Retinal pigment epithelial cell (primary cell): ENCODE data around the gene ZNF778.

Experiments
- DNase-seq: peaks from one replicate; pipeline ENCODE4 v3.0.0-alpha.2; 2010; ENCODE audit warnings: low read depth
- H3K4me3 ChIP-seq: 2 replicates; pipeline ENCODE4 v1.5.1; 2011; ENCODE audit warnings: mild to moderate bottlenecking, low read length, control low read depth, moderate library complexity
- TF ChIP-seq, protein P1 (sequence below): conservative IDR thresholded peaks from 2 replicates; pipeline ENCODE4 v1.5.1; 2011; ENCODE audit warnings: low read depth, low read length, control low read depth, inconsistent platforms

The ZNF778 gene

DNA sequence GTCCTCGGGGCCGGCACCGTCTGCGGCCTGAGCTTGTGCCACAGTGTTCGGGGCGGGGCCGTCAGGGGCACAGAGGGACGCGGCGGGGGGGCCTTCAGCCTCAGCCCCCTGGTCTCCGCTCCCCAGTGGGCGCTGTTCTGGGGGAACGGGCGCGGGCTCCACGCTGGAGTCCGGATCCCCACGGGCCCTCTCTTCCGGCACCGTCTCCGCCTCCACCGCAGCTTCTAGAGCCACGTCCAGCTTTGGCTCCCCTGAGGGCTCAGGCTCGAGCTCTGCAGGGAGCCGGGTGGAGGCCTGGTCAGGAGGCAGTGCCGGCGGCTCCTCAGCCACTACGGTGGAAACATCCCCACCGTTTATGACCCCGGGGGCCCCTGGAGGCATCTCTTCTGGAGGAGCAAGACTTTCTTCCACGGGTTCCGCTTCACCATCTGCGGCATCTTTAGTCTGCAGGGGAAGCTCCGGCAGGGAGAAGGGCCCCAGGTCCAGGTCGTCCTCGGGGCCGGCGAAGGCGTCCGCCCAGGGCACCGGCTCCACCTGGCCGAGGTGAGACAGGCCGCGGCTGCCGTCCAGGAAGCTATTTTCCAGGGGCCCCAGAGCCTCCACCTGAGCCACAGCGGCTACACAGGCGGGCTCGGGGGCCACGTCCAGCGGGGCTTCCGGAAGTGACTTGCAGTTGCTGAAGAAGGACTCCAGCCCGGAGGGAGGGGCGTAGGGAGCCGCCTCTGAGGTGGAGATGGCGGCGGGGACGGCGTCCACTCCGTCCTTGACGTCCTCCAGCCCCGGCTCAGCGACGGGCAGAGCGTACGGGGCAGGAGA, 62.4 kb downstream of the ZNF778 start:
- DNase-seq: no peak
- TF ChIP-seq, protein P1, sequence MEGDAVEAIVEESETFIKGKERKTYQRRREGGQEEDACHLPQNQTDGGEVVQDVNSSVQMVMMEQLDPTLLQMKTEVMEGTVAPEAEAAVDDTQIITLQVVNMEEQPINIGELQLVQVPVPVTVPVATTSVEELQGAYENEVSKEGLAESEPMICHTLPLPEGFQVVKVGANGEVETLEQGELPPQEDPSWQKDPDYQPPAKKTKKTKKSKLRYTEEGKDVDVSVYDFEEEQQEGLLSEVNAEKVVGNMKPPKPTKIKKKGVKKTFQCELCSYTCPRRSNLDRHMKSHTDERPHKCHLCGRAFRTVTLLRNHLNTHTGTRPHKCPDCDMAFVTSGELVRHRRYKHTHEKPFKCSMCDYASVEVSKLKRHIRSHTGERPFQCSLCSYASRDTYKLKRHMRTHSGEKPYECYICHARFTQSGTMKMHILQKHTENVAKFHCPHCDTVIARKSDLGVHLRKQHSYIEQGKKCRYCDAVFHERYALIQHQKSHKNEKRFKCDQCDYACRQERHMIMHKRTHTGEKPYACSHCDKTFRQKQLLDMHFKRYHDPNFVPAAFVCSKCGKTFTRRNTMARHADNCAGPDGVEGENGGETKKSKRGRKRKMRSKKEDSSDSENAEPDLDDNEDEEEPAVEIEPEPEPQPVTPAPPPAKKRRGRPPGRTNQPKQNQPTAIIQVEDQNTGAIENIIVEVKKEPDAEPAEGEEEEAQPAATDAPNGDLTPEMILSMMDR: no peak
- H3K4me3 ChIP-seq: no peak overlapping the region

DNA sequence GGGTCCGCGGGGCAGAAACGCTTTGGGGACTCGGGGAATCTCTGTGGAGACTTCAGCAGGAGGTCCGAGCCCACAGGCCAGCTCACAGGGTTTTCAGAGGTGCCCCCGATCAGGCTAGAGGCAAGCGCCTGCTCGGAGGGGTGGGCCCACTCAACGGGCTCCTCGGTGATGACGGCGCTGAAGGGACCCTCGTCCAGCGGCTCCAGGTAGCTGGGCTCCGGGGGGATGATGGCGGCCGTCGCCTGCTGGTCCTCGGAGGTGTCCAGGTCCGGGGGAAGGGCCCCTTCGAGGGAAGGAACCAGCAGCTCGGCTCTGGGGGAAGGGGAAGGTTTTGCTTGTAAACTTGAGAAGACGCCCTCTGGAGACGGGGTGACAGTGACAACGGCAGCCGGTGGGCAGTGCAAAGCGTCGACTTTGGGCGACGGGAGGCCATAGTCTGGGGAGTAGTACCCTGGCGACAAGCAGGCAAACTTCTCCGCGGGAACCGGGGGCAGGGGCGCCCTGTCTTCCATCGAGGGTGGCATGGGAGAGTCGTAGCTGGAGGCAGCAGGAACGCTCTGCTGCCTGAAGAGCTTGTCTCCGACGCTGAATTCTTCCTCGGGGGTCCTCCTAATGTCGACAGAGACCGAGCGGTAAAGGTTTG, 63.2 kb downstream of the ZNF778 start:
- DNase-seq: no peak
- TF ChIP-seq, protein P1: no peak
- H3K4me3 ChIP-seq: no peak overlapping the region

DNA sequence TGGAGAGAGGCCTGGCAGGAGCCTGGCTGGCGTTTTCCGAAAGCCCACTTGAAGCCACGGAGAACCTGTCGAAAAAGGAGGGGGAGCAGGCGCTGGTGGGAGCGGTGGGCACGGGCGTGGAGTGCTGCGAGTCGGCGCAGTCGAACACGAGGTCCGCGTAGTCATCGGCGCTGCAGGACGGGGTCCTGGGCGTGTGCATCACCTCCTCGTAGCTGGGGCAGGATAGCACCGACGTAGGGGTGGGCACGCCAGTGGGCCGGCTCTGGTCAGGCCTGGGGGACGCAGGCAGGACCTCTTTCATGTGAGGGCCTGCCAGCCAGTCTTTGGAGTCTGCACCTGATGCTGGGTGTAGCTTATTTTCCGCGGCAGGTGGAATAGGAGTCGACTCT, 63.7 kb downstream of the ZNF778 start:
- TF ChIP-seq, protein P1: no peak
- no peak overlapping the region for H3K4me3 ChIP-seq
- DNase-seq: no peak

DNA sequence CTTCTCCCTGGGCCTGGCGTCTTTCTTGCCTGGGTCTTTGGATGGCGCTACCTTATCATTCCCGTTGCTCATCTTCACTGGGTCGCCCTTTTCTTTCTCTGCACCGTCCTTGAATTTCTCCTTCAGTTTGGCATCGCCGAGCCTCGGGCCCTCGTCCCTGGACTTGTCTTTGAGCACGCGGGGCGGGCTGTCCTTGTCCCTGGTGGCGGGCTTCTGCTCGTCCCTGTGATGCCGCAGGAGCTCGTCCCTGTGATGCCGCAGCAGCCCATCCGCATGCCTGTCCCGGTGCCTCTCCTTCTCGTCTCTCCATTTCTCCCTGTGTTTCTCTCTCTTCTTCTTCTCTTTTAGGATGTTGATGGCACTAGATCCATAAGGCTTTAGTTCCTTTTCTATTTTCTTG, 64.3 kb downstream of the ZNF778 start:
- no peak for DNase-seq
- no peak overlapping the region for H3K4me3 ChIP-seq
- TF ChIP-seq, protein P1: no peak

DNA sequence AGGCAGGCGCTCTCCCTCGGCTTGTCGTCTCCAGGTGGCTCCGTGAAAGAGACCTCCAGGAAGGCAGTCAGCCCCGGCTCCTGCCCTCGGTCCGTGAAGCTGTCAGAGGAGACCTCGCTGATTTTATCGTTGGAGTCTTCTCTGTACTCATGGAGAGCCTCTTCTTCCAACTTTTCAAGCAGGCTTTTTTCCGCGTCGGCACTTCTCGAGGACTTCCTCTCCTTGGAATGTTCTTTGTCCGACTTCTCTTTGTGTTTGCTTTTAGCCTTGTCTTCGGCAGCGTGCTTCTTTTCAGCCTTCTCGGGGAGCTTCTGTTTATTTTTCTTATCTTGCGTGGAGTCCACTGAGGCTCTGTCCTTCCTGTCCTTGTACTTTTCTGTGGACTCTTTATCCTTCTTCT, 65.0 kb downstream of the ZNF778 start:
- TF ChIP-seq, protein P1: no peak
- no peak overlapping the region for H3K4me3 ChIP-seq
- DNase-seq: no peak

DNA sequence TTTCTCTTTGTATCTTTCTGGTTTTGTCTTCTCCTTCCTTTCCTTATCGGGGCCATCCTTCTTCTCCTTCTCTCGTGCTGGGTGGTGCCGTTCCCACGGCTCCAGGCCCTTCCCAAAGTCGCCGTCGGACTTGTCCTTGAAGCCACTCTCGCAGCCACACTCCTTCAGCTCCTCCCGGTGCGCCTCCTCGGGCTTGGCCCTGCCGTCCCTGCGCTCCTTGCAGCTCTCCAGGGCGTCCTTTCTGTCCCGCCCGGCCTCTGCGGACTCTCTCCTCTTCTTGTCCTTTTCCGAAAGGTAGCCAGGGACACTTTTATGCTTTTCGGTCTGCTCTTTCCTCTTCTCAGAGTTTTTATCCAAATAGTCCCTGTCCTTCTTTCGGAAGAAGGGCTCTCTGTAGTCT, 65.9 kb downstream of the ZNF778 start:
- no peak for DNase-seq
- TF ChIP-seq, protein P1: no peak
- H3K4me3 ChIP-seq: no peak overlapping the region

DNA sequence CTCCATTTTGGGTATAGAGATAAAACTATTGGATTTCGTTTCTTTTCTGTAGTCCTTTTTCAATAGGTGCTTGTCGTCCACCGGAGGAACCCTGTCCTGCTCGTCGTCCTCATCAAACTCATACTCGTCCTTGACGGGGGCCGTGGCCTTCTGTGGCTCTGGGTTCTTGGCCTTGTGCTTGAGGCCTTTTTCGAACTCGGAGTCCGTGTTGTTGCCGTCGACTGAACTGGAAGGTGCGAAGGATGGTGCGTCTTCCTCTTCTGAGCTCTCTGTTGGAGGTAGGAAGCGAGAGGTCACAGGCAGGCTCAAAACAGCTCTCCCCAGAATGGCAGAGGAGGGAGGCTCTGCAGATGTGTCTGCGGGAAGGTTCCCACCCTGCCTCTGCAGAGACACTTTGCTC, 67.9 kb downstream of the ZNF778 start:
- DNase-seq: no peak
- TF ChIP-seq, protein P1: no peak
- no peak overlapping the region for H3K4me3 ChIP-seq
